Measurements from ENCODE around the gene PHF21B. TPM values are rescaled to one million over a fixed set of nuclear protein-coding genes. Genes with fewer than 3 reads are reported as not detected.

PHF21B gene
- total RNA-seq, 1 donor from 2014 or later: 0.13 TPM

- no peak for DNase-seq (ENCODE audit: low read depth in 2 of 2)
These were observed 4.8 kb upstream of the PHF21B start for GRCh38 chr22:45014654-45015053.

GRCh38 chr22:45013138-45013537, 3.3 kb upstream of the PHF21B start:
- no peak for DNase-seq (ENCODE audit: low read depth in 2 of 2)

GRCh38 chr22:45010532-45010900, 711 bp upstream of the PHF21B start:
- no peak for DNase-seq (ENCODE audit: low read depth in 2 of 2)

GRCh38 chr22:45008751-45009605, 827 bp downstream of the PHF21B start:
- no peak for DNase-seq (ENCODE audit: low read depth in 2 of 2)

DNA sequence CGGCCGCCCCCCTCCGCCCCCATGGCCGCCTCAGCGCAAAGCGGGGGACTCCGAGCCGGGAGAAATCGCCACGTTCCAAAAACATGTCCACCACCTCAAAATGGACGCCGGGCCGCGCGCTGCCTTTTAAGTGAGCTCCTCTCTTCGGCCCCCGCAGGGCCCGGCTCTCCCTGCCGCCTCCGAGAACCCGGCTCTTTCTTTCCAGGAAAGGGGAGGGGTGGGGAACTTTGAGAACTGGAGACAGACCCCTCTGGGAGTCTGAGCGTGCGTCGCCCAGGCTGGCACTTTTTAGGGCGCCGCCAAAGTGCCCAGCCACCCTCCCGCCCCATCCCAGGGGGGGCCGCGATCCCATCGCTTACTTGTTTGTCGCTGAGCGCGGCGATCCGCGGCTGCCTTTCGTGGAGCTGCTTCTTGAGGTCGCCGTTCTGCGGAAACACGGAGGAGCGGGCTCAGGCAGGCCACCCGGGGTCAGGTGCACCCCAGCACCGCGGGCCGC, 1.6 kb downstream of the PHF21B start:
- DNase-seq (ENCODE audit: low read depth in 2 of 2): no peak

GRCh38 chr22:45007391-45008185, 2.2 kb downstream of the PHF21B start:
- DNase-seq (ENCODE audit: low read depth in 2 of 2): peak; percentile 4 to 44

GRCh38 chr22:45006964-45007390, 2.8 kb downstream of the PHF21B start:
- DNase-seq (ENCODE audit: low read depth in 2 of 2): no peak

- DNase-seq (ENCODE audit: low read depth in 2 of 2): no peak
These were observed 3.5 kb downstream of the PHF21B start for GRCh38 chr22:45006111-45006963.

DNA sequence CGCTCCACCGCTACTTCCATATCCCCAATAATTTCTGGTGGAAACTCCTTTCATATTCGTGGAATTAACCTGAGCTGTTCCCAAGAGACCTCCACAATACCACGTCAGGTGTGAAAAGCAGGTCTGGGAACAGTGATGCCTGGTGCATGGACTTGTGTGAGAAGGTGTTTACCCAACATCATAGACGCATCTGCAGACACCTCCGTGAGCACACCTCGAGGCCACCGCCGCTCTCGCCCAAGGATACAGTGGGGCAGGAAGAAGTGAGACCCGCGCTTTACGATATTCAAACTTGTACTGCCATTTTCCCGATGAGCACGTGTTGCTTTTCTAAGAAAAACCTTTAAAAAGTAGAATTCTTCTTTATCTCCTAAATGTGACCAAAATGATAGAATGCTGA, 8.2 kb downstream of the PHF21B start:
- no peak for DNase-seq (ENCODE audit: low read depth in 2 of 2)

DNA sequence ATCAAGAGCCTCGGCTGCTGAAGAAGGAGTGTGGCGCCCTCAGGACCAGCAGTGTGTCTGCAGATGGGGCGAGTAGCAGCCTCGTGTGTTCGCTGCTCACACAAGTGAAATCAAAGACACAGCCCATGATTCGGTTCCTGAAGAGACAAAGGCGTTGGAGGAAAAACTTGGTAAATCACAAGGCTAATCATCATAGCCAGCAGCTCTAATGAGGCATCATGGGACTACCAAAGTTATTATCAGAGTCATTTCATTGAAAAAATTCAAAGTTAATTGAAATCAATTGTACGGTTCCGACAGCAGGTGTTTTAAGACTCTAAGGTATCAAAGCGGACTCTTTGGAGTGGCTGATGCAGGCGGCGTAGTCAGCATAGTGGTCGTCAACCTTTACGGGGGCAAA, 9.5 kb downstream of the PHF21B start:
- DNase-seq (ENCODE audit: low read depth in 2 of 2): no peak

DNA sequence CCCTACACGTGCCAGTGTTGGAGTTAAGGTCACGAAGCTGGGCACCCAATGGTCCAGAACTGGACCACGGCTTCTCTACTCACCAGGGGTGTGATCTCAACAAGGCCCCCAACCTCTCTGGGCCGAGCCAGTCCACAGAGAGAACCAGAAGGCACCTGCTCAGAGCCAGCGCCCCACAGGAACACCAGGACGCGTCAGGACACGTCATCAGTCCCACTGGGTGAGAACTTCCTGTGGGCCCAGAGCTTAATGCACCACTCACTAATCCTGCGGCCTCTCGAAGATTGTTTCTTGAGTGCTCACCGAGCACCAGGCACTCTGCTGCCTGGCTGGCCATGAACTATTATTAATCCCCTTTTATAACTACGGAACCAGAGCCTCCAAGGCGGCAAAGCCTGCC, 10.1 kb downstream of the PHF21B start:
- no peak for DNase-seq (ENCODE audit: low read depth in 2 of 2)

- no peak for DNase-seq (ENCODE audit: low read depth in 2 of 2)
These were observed 10.6 kb downstream of the PHF21B start for GRCh38 chr22:44999231-44999630.

DNA sequence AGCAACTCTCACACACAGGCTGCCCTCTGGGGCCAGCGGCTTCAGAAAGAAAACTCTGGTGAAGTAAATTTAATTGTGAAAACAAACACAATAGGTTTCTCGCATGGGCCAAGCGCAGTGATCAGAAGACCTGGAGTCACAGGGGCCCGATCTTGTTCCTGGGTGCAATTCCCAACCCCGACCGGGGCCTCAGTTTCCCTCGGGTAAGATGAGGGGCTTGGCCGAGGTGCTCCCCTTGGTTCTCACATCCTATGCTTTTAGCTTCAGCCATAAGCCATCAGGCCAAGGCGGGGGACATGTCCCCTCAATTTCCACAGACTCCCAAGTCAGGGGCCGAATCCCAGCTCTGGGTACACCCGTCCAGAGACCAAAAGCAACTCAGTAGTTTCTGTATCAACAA, 11.5 kb downstream of the PHF21B start:
- no peak for DNase-seq (ENCODE audit: low read depth in 2 of 2)

GRCh38 chr22:44997060-44997459, 12.7 kb downstream of the PHF21B start:
- DNase-seq (ENCODE audit: low read depth in 2 of 2): no peak

GRCh38 chr22:44996648-44997047, 13.2 kb downstream of the PHF21B start:
- no peak for DNase-seq (ENCODE audit: low read depth in 2 of 2)

GRCh38 chr22:44996120-44996519, 13.7 kb downstream of the PHF21B start:
- no peak for DNase-seq (ENCODE audit: low read depth in 2 of 2)

GRCh38 chr22:44995715-44996114, 14.1 kb downstream of the PHF21B start:
- DNase-seq (ENCODE audit: low read depth in 2 of 2): no peak

- DNase-seq (ENCODE audit: low read depth in 2 of 2): no peak
These were observed 14.7 kb downstream of the PHF21B start for GRCh38 chr22:44995105-44995514.

DNA sequence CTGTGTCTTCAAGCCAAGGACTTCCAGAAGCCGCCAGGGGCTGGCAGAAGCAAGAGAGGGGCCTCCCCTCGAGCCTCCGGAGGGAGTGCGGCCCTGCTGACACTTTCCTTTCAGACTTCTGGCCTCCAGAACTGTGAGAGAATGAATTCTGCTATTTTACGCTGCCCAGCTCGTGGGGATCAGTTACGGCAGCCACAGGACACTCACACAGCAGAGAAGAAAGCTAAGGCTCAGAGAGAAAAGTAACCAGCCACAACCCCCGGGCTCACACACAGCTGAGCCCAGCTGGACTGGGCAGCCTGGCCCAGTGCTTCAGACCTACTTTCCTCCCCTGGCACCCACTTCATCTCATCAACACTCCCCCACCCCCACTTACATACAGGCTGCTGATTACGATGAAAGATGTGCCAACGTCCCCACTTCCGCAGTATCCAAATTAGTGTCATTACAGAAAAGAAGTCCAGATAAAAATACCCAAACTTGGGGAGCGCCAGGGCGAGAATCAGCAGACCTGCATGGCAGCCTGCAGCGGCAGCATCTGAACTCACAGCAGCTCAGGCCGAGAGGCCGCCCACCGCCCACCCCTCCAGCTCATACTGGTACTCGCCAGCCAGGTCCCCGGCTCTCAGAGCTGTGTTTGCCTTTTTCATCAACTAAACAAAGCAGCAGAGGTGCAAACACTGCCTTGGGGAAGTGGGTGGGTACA, 15.3 kb downstream of the PHF21B start:
- DNase-seq (ENCODE audit: low read depth in 2 of 2): no peak

DNA sequence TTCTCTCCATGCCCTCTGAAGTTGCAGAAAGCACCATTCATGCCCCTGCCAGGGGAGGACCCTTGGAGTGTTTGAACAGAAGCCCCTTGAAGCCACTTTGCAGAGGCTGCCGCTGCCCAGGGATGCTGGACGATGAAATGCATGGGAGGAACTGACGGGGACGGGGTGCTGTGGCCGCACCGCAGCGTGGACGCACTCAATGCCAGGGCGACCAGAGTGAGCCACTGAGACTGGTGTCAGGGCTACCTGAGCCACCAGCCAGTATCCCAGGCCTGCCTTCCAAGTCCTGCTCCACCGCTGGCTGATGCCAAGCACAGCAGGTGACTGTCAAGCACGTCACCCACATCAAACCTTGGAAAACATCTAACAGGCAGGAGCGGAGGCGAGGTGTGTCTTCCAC, 17.6 kb downstream of the PHF21B start:
- DNase-seq (ENCODE audit: low read depth in 2 of 2): no peak

GRCh38 chr22:44991218-44991617, 18.6 kb downstream of the PHF21B start:
- no peak for DNase-seq (ENCODE audit: low read depth in 2 of 2)
